Activated T-cell treated with anti-CD3 and anti-CD28 coated beads for 4 hours (primary cell): ENCODE measurements around the gene ZDHHC9.
"Not testable (repeated sequence)": the region's sequence is repeated elsewhere in the genome, so short reads cannot be mapped to it uniquely, and the experiment has no call there.

Source experiments
- DNase-seq: peaks from one replicate; pipeline ENCODE4 v3.0.0-alpha.2; 2020

The ZDHHC9 gene

DNA sequence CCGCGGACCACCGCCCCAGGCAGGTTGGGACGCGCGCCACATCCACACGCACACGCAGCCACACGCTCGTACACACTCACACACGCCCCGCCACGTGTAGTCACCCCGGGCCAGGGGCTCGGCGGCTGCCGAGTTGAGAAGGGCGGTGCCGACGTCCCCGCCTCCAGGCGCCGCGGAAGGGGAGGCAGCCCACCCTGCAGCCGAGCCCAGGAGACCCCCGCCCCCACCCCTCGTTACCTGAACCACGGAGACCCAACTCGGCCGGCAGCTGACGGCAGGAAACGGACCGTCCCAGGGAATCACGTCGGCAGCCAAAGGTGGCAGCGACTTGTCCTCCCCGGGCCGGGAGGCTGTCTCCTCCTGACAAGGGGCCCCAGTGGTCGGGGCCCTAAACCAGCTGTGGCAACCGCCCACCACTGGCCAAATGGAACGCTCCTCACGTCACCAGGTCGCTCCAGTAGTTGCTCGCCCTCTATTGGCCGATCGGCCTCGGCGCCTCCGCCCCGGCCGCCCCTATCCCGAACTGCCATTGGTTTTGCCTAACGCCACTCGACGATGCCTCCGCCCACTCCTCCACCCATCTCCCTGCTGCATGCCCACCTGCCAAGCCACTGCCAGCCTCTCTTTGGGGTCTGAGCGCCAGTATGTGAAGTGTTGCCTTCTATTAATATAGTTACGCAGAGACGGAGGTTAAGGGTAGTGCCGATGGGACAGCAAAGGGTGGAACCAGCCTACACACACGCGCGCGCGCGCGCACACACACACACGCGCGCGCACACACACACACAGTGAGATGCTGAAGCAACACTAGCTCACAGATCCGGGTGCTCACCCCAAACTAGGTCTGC is at the start of gene ZDHHC9:
Gene ZDHHC9 (minus strand): TSS at position 428 of the 848 bp plus-strand sequence. CDS start 1,941 bp downstream, outside the sequence.
- DNase-seq = peak; percentile 71

- no peak for DNase-seq
Measured at GRCh38 chrX:129877401-129877800, 33.7 kb upstream of the ZDHHC9 start.

- no peak for DNase-seq
Measured at GRCh38 chrX:129876771-129877305, 33.2 kb upstream of the ZDHHC9 start.

GRCh38 chrX:129875669-129876068 is 32.0 kb upstream of the ZDHHC9 start:
- DNase-seq = no peak

GRCh38 chrX:129872524-129872923 is 28.8 kb upstream of the ZDHHC9 start:
- no peak for DNase-seq

- not testable (repeated sequence) for DNase-seq
Measured at GRCh38 chrX:129866321-129866720, 22.6 kb upstream of the ZDHHC9 start.

DNA sequence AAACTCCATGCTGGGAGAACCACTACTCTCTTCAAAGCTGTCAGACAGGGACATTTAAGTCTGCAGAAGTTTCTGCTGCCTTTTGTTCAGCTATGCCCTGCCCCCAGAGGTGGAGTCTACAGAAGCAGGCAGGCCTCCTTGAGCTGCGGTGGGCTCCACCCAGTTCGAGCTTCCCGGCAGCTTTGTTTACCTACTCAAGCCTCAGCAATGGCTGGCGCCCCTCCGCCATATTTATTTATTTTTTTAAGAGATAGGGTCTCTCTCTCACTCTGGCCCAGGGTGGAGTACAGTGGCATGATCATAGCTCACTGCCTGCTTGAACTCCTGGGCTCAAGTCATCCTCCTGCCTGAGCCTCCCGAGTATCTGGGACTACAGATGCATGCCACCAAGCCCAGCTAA is 15.4 kb upstream of the ZDHHC9 start:
- DNase-seq = not testable (repeated sequence)

- not testable (repeated sequence) for DNase-seq
Measured at GRCh38 chrX:129851825-129852224, 8.1 kb upstream of the ZDHHC9 start.

- peak; percentile 5 for DNase-seq
Measured at GRCh38 chrX:129846716-129847115, 3.0 kb upstream of the ZDHHC9 start.

DNA sequence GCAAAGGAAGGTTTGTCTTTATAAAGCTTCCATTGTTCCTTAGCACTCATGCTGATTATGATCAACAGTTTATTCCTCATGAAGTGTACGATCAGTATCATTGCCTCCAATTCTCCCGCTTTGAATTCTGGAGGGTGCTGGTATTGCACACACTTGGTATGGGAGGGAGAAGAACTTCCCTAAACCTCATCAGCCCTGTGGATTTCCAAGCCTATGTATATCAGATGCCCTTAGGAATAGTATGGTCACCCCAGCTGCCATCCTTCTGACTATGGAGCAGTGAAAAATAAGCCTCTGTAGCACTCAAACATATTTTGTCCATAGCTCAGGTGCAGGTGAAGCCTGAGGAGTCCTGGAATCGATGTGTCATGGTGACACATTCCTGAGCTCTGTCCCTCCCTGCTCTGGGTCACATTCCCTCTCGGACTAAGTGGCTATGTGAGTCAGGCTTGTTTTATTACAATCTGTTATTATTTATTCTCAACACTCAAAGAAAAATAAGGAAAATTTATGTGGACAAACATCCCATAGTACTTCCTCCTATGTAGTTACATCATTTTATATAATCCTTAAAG is 2.0 kb upstream of the ZDHHC9 start:
- DNase-seq = no peak

GRCh38 chrX:129843209-129843458 is 552 bp downstream of the ZDHHC9 start:
- DNase-seq = no peak

- DNase-seq = no peak
Measured at GRCh38 chrX:129842510-129843208, 1.0 kb downstream of the ZDHHC9 start.

DNA sequence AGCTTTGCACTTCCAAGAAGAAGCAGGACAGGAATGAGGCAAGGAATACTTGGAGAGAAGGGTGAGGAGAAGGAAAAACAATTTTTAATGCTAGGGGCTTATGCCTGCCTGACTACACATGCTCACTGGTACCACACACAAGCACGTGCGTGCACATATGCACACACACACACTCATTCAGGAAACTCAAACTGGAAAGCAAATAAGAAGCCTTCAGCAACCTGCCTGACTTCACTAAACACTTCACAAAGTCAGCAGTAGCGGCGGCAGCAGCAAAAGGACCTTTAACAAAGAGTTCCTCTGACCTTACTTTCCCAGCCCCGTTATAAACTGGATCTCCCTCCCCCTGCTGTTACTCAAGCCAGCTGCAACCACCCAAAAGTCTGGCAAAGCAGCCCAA is 3.3 kb downstream of the ZDHHC9 start:
- DNase-seq = no peak

- no peak for DNase-seq
Measured at GRCh38 chrX:129836827-129837226, 6.9 kb downstream of the ZDHHC9 start.

- no peak for DNase-seq
Measured at GRCh38 chrX:129833153-129833990, 10.3 kb downstream of the ZDHHC9 start.

DNA sequence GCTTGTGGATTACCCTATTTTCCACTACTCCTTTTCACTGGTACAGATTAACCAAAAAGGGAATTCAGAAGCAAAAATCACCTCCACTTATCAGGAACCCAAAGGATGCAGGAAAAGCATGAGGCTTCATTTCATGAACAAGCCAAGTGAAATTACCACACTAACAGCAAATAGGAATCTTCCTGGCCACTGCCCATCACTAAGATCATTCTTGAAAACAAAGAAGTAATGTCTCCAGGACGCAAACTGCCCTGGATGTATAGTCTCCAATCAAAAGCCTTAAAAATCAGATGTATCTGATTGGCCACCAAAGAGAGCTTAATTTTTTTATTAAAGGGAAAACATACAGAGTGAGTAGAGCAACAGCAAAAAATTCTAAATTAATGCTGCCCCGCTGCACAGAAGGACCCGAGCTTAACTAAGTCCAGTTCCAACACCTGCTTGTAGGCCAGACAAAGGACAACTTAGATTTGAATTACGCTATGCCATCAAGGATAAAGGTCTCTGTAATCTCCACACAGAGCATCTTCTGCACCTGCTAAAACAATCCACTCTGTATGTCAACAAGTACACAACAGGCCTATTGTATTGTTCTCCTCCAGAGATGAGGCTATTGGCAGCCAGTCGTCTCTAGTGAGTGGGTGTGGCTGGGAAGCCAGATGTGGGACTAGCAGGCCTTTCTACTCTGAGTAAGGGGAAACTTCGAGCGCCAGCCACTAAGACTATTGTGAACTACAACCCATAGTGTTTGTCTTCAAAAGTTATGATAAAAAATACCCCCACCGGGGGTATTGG is 12.4 kb downstream of the ZDHHC9 start:
- DNase-seq = no peak

DNA sequence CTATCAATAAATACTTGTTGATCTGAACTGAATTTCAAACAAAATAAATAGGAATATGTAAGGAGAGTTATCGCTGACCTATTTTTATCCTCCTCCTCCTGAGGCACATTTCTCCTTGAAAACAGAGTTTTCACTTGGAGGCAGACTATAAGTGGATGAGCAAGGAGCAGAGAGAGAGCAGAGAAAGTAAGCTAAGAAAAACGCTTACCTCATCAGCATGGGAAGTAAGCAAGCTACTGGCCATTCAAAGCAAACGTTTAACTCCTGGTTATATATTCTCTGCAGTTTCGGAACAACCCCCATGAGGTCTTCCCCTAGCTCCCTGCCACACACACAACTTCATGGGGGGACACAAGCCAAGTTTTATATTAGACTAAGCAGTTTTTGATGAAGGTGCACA is 13.2 kb downstream of the ZDHHC9 start:
- no peak for DNase-seq

- no peak for DNase-seq
Measured at GRCh38 chrX:129825746-129826505, 17.8 kb downstream of the ZDHHC9 start.

GRCh38 chrX:129824620-129825019 is 19.1 kb downstream of the ZDHHC9 start:
- DNase-seq = no peak

DNA sequence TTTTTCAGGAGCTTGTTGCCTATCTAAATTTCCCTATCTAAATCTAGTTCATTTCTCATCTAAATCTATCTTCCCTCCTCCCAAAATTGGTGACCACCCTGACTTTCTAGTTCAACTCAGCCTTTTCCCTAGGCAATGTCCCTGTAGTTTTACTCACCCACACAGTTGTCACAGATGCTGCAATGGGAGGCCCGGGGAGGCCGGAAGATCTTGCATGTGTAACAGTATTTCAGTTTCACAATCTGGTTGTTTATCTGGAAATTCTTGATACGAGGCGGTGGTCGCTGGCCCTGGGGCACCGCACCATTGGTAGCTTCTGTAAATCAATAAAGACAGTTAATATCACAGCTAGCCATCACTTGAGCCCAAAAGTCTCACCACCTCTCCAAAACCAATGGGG is 20.2 kb downstream of the ZDHHC9 start:
- DNase-seq = no peak

- DNase-seq = peak; percentile 35
Measured at GRCh38 chrX:129823115-129823514, 20.6 kb downstream of the ZDHHC9 start.
